ENCODE measurements around the gene STIM1.

Gene STIM1

GRCh38 chr11:3861683-3862082, 6.2 kb downstream of the STIM1 start:
- no peaks in the 10 kb centered on the region for H3K36me3 ChIP-seq (ENCODE audit: control insufficient read depth in 5 of 5, insufficient read depth in 5 of 5, low read length in 5 of 5)
- no peak overlapping the region for H3K9ac ChIP-seq (ENCODE audit: low read length in 5 of 5)
- H3K4me3 ChIP-seq (ENCODE audit: low read depth in 1 of 5, low read length in 5 of 5) = peak overlapping the region in 1 of 5 donors; percentile 10
- H3K27ac ChIP-seq (ENCODE audit: low read depth, low read length) = no peak overlapping the region
- H3K9me3 ChIP-seq (ENCODE audit: control insufficient read depth in 5 of 5, low read length in 5 of 5) = no peaks in the 10 kb centered on the region
- peaks cover 17 to 80% (median 72%) of the 10 kb centered on the region in 5 donors for H3K4me1 ChIP-seq (ENCODE audit: control insufficient read depth in 5 of 5, insufficient read depth in 5 of 5, low read length in 5 of 5)
- H3K27me3 ChIP-seq (ENCODE audit: control insufficient read depth in 5 of 5, insufficient read depth in 4 of 5, low read length in 5 of 5) = no peaks in the 10 kb centered on the region

- H3K4me1 ChIP-seq (ENCODE audit: control insufficient read depth in 5 of 5, insufficient read depth in 5 of 5, low read length in 5 of 5) = peaks cover 6 to 56% (median 52%) of the 10 kb centered on the region in 5 donors
These were observed 10.1 kb downstream of the STIM1 start for GRCh38 chr11:3865388-3866193.

GRCh38 chr11:3866206-3866605, 10.7 kb downstream of the STIM1 start:
- Histone ChIP-seq H3K4me1 (ENCODE audit: control insufficient read depth in 5 of 5, insufficient read depth in 5 of 5, low read length in 5 of 5) (peaks cover 6 to 52% (median 47%) of the 10 kb centered on the region in 5 donors), H3K9me3 (ENCODE audit: control insufficient read depth in 5 of 5, low read length in 5 of 5) (no peaks in the 10 kb centered on the region), H3K4me3 (ENCODE audit: low read depth in 1 of 5, low read length in 5 of 5) (no peak overlapping the region)

More at GRCh38 chr11:3865388-3866193, 10.1 kb downstream of the STIM1 start:
- Histone ChIP-seq H3K9me3 (ENCODE audit: control insufficient read depth in 5 of 5, low read length in 5 of 5) (no peaks in the 10 kb centered on the region), H3K27me3 (ENCODE audit: control insufficient read depth in 5 of 5, insufficient read depth in 4 of 5, low read length in 5 of 5) (no peaks in the 10 kb centered on the region), H3K9ac (ENCODE audit: low read length in 5 of 5) (peak overlapping the region in 3 of 5 donors; percentile 25 to 65 (median 30)), H3K36me3 (ENCODE audit: control insufficient read depth in 5 of 5, insufficient read depth in 5 of 5, low read length in 5 of 5) (no peaks in the 10 kb centered on the region), H3K27ac (ENCODE audit: low read depth, low read length) (peak overlapping the region; percentile 56), H3K4me3 (ENCODE audit: low read depth in 1 of 5, low read length in 5 of 5) (no peak overlapping the region)

GRCh38 chr11:3866836-3867208, 11.4 kb downstream of the STIM1 start:
- Histone ChIP-seq H3K27ac (ENCODE audit: low read depth, low read length) (peak overlapping the region; percentile 60), H3K9me3 (ENCODE audit: control insufficient read depth in 5 of 5, low read length in 5 of 5) (no peaks in the 10 kb centered on the region), H3K4me1 (ENCODE audit: control insufficient read depth in 5 of 5, insufficient read depth in 5 of 5, low read length in 5 of 5) (peaks cover 6 to 50% (median 42%) of the 10 kb centered on the region in 5 donors), H3K9ac (ENCODE audit: low read length in 5 of 5) (peak overlapping the region in 1 of 5 donors; percentile 57), H3K4me3 (ENCODE audit: low read depth in 1 of 5, low read length in 5 of 5) (no peak overlapping the region), H3K36me3 (ENCODE audit: control insufficient read depth in 5 of 5, insufficient read depth in 5 of 5, low read length in 5 of 5) (no peaks in the 10 kb centered on the region), H3K27me3 (ENCODE audit: control insufficient read depth in 5 of 5, insufficient read depth in 4 of 5, low read length in 5 of 5) (no peaks in the 10 kb centered on the region)

More at GRCh38 chr11:3866206-3866605, 10.7 kb downstream of the STIM1 start:
- no peaks in the 10 kb centered on the region for H3K36me3 ChIP-seq (ENCODE audit: control insufficient read depth in 5 of 5, insufficient read depth in 5 of 5, low read length in 5 of 5)
- peak overlapping the region; percentile 14 for H3K27ac ChIP-seq (ENCODE audit: low read depth, low read length)
- H3K27me3 ChIP-seq (ENCODE audit: control insufficient read depth in 5 of 5, insufficient read depth in 4 of 5, low read length in 5 of 5) = no peaks in the 10 kb centered on the region
- peak overlapping the region in 1 of 5 donors; percentile 65 for H3K9ac ChIP-seq (ENCODE audit: low read length in 5 of 5)

GRCh38 chr11:3867209-3868091, 12.0 kb downstream of the STIM1 start:
- Histone ChIP-seq H3K36me3 (ENCODE audit: control insufficient read depth in 5 of 5, insufficient read depth in 5 of 5, low read length in 5 of 5) (no peaks in the 10 kb centered on the region), H3K4me3 (ENCODE audit: low read depth in 1 of 5, low read length in 5 of 5) (no peak overlapping the region), H3K9ac (ENCODE audit: low read length in 5 of 5) (peak overlapping the region in 4 of 5 donors; percentile 0 to 57 (median 24)), H3K27me3 (ENCODE audit: control insufficient read depth in 5 of 5, insufficient read depth in 4 of 5, low read length in 5 of 5) (no peaks in the 10 kb centered on the region), H3K27ac (ENCODE audit: low read depth, low read length) (peak overlapping the region; percentile 60), H3K4me1 (ENCODE audit: control insufficient read depth in 5 of 5, insufficient read depth in 5 of 5, low read length in 5 of 5) (peaks cover 6 to 45% (median 37%) of the 10 kb centered on the region in 5 donors), H3K9me3 (ENCODE audit: control insufficient read depth in 5 of 5, low read length in 5 of 5) (no peaks in the 10 kb centered on the region)

- H3K9me3 ChIP-seq (ENCODE audit: control insufficient read depth in 5 of 5, low read length in 5 of 5) = no peaks in the 10 kb centered on the region
- H3K27me3 ChIP-seq (ENCODE audit: control insufficient read depth in 5 of 5, insufficient read depth in 4 of 5, low read length in 5 of 5) = no peaks in the 10 kb centered on the region
- H3K4me1 ChIP-seq (ENCODE audit: control insufficient read depth in 5 of 5, insufficient read depth in 5 of 5, low read length in 5 of 5) = peaks cover 0 to 16% (median 7%) of the 10 kb centered on the region in 5 donors
- no peak overlapping the region for H3K27ac ChIP-seq (ENCODE audit: low read depth, low read length)
- H3K4me3 ChIP-seq (ENCODE audit: low read depth in 1 of 5, low read length in 5 of 5) = no peak overlapping the region
- no peak overlapping the region for H3K9ac ChIP-seq (ENCODE audit: low read length in 5 of 5)
- H3K36me3 ChIP-seq (ENCODE audit: control insufficient read depth in 5 of 5, insufficient read depth in 5 of 5, low read length in 5 of 5) = no peaks in the 10 kb centered on the region
These were observed 18.4 kb downstream of the STIM1 start for GRCh38 chr11:3873712-3874349.

GRCh38 chr11:3876613-3877012, 21.1 kb downstream of the STIM1 start:
- peaks cover 3 to 25% (median 23%) of the 10 kb centered on the region in 5 donors for H3K4me1 ChIP-seq (ENCODE audit: control insufficient read depth in 5 of 5, insufficient read depth in 5 of 5, low read length in 5 of 5)
- no peaks in the 10 kb centered on the region for H3K27me3 ChIP-seq (ENCODE audit: control insufficient read depth in 5 of 5, insufficient read depth in 4 of 5, low read length in 5 of 5)
- H3K9me3 ChIP-seq (ENCODE audit: control insufficient read depth in 5 of 5, low read length in 5 of 5) = no peaks in the 10 kb centered on the region
- no peak overlapping the region for H3K4me3 ChIP-seq (ENCODE audit: low read depth in 1 of 5, low read length in 5 of 5)
- H3K9ac ChIP-seq (ENCODE audit: low read length in 5 of 5) = no peak overlapping the region
- no peaks in the 10 kb centered on the region for H3K36me3 ChIP-seq (ENCODE audit: control insufficient read depth in 5 of 5, insufficient read depth in 5 of 5, low read length in 5 of 5)
- H3K27ac ChIP-seq (ENCODE audit: low read depth, low read length) = no peak overlapping the region

GRCh38 chr11:3877364-3878257, 22.1 kb downstream of the STIM1 start:
- Histone ChIP-seq H3K4me1 (ENCODE audit: control insufficient read depth in 5 of 5, insufficient read depth in 5 of 5, low read length in 5 of 5) (peaks cover 3 to 25% (median 23%) of the 10 kb centered on the region in 5 donors), H3K27me3 (ENCODE audit: control insufficient read depth in 5 of 5, insufficient read depth in 4 of 5, low read length in 5 of 5) (no peaks in the 10 kb centered on the region), H3K9ac (ENCODE audit: low read length in 5 of 5) (no peak overlapping the region), H3K27ac (ENCODE audit: low read depth, low read length) (peak overlapping the region; percentile 43), H3K4me3 (ENCODE audit: low read depth in 1 of 5, low read length in 5 of 5) (no peak overlapping the region), H3K9me3 (ENCODE audit: control insufficient read depth in 5 of 5, low read length in 5 of 5) (no peaks in the 10 kb centered on the region), H3K36me3 (ENCODE audit: control insufficient read depth in 5 of 5, insufficient read depth in 5 of 5, low read length in 5 of 5) (no peaks in the 10 kb centered on the region)

- H3K4me3 ChIP-seq (ENCODE audit: low read depth in 1 of 5, low read length in 5 of 5) = no peak overlapping the region
- H3K27me3 ChIP-seq (ENCODE audit: control insufficient read depth in 5 of 5, insufficient read depth in 4 of 5, low read length in 5 of 5) = no peaks in the 10 kb centered on the region
- peaks cover 3 to 25% (median 23%) of the 10 kb centered on the region in 5 donors for H3K4me1 ChIP-seq (ENCODE audit: control insufficient read depth in 5 of 5, insufficient read depth in 5 of 5, low read length in 5 of 5)
- no peaks in the 10 kb centered on the region for H3K9me3 ChIP-seq (ENCODE audit: control insufficient read depth in 5 of 5, low read length in 5 of 5)
- no peaks in the 10 kb centered on the region for H3K36me3 ChIP-seq (ENCODE audit: control insufficient read depth in 5 of 5, insufficient read depth in 5 of 5, low read length in 5 of 5)
- H3K9ac ChIP-seq (ENCODE audit: low read length in 5 of 5) = no peak overlapping the region
- peak overlapping the region; percentile 43 for H3K27ac ChIP-seq (ENCODE audit: low read depth, low read length)
These were observed 22.8 kb downstream of the STIM1 start for GRCh38 chr11:3878258-3878584.
